Keratinocyte (primary cell): ENCODE data around the gene FMN2.

Source experiments
- EZH2 ChIP-seq: IDR thresholded peaks from one replicate; pipeline ENCODE4 v1.6.1; 2012; ENCODE audit warnings: inconsistent platforms, mild to moderate bottlenecking, low read length, moderate library complexity
- TF ChIP-seq, protein P1 (sequence below), 3 experiments: IDR thresholded peaks in 1 of 3; conservative IDR thresholded peaks in 1 of 3; optimal IDR thresholded peaks in 1 of 3; 2 replicates in 2 of 3; 3 replicates in 1 of 3; pipeline versions ENCODE3 to v1.5.1; 2011; ENCODE audit warnings: low read length in 3 of 3, mild to moderate bottlenecking in 3 of 3, moderate library complexity in 2 of 3, control low read depth in 1 of 3, inconsistent platforms in 1 of 3; ENCODE audit not compliant: insufficient read depth in 2 of 3; ENCODE audit errors: extremely low read depth in 1 of 3

DNA sequence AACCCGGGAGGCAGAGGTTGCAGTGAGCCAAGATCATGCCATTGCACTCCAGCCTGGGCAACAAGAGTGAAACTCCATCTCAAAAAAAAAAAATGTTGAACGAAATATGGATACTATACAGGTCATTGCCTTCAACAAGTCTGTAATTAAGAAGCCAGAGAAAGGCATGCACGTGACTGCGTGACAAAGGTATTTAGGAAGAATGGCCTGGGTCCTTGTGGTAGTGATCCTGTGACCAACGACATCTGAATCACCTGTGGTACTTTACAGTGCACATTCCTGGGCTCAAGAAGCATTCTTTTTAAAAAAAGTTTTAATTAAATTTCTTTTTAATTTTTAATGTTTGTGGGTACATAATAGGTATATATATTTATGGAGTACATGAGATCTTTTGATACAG, 405.3 kb downstream of the FMN2 start:
- TF ChIP-seq, protein P1, sequence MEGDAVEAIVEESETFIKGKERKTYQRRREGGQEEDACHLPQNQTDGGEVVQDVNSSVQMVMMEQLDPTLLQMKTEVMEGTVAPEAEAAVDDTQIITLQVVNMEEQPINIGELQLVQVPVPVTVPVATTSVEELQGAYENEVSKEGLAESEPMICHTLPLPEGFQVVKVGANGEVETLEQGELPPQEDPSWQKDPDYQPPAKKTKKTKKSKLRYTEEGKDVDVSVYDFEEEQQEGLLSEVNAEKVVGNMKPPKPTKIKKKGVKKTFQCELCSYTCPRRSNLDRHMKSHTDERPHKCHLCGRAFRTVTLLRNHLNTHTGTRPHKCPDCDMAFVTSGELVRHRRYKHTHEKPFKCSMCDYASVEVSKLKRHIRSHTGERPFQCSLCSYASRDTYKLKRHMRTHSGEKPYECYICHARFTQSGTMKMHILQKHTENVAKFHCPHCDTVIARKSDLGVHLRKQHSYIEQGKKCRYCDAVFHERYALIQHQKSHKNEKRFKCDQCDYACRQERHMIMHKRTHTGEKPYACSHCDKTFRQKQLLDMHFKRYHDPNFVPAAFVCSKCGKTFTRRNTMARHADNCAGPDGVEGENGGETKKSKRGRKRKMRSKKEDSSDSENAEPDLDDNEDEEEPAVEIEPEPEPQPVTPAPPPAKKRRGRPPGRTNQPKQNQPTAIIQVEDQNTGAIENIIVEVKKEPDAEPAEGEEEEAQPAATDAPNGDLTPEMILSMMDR (optimal IDR thresholded peaks at IDR 0.05 in 1 of 3, IDR thresholded peaks at IDR 0.05 in 1 of 3, conservative IDR thresholded peaks at IDR 0.05 in 1 of 3; ENCODE audit: extremely low read depth in 1 of 3, insufficient read depth in 2 of 3, low read length in 3 of 3): no peak
- TF ChIP-seq EZH2: no peak
